ENCODE data around the gene CYP4F22.

CYP4F22 gene

GRCh38 chr19:15508035-15508710 is at the start of gene CYP4F22:
Gene CYP4F22 (plus strand): TSS chr19:15508525. CDS start chr19:15525337, 16,812 bp downstream.
- TF ChIP-seq, protein P1, sequence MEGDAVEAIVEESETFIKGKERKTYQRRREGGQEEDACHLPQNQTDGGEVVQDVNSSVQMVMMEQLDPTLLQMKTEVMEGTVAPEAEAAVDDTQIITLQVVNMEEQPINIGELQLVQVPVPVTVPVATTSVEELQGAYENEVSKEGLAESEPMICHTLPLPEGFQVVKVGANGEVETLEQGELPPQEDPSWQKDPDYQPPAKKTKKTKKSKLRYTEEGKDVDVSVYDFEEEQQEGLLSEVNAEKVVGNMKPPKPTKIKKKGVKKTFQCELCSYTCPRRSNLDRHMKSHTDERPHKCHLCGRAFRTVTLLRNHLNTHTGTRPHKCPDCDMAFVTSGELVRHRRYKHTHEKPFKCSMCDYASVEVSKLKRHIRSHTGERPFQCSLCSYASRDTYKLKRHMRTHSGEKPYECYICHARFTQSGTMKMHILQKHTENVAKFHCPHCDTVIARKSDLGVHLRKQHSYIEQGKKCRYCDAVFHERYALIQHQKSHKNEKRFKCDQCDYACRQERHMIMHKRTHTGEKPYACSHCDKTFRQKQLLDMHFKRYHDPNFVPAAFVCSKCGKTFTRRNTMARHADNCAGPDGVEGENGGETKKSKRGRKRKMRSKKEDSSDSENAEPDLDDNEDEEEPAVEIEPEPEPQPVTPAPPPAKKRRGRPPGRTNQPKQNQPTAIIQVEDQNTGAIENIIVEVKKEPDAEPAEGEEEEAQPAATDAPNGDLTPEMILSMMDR (IDR thresholded peaks at IDR 0.05; ENCODE audit: low read depth, low read length): no peak
- DNase-seq (ENCODE audit: extremely low read depth, low read depth): no peak

GRCh38 chr19:15461694-15462093 is 46.6 kb upstream of the CYP4F22 start:
- no peak for DNase-seq (ENCODE audit: extremely low read depth, low read depth)
- TF ChIP-seq, protein P1 (IDR thresholded peaks at IDR 0.05; ENCODE audit: low read depth, low read length): no peak

DNA sequence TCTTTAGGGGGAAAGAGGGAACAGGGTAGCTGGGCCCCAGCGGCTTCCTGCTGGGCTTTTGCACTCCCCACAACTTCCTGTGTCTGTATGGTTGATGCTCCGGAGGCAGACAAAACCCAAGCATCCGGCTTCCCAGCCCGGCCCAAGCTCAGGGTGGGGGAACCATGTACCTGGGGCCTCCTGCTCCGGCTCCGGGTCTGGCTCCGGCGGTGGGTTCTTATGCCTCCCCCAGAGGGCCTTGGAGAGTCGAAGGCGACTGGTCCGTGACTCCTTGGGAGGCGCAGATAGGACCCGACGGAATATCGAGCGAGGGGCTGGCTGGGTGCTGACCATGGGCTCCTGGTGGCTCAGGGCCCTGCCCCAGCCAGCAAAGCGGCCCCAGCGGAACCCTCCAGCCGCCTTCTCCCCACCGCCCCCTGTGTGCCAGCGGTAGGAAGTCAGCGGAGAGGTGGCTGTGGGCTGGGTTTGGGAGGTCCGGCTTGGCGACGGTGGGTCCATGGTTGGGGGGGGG is 44.4 kb upstream of the CYP4F22 start:
- TF ChIP-seq, protein P1 (IDR thresholded peaks at IDR 0.05; ENCODE audit: low read depth, low read length): no peak
- DNase-seq (ENCODE audit: extremely low read depth, low read depth): no peak

DNA sequence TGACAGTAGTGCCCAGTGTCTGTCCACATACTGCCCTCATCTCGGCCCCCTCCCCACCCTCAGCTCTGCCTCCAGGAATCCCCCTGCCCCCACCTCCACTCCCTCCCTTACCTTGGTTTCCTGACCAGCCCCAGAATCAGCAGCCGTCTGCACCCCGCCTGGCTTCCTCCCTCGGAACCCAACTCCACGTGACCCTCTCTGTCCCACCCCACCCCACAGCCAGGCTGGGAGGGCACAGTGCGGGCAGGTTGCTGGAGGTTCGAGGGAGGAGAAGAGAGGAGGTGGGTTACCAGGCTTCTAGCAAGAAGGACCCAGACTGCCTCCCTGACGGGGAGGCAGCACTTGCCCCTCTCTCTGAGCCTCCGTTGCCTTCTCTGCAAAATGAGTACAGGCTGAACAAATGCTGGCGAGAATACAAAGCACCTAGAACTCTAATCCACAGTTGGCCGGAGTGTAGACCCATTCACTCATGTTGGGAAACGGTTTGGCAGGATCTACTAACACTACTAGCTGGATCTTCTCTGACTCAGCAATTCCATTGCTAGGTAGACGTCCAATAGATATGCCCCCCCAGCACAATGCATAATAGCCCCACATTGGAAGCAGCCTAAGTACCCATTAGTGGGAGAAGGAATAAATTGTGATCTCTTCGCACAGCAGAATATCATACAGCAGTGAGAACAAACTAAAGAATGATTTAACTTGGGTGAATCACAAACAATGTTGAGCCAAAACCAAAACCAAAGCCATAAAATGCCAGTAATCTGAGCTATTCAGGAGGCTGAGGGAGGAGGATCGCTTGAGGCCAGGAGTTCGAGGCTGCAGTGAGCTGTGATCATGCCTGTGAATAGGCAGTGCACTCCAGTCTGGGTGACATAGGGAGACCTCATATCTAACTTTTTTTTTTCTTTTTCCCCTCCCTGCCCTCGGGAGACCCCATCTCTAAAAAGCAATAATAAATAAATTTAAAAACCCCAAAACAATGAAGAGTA is 43.6 kb upstream of the CYP4F22 start, which contains the start of gene RASAL3:
Gene RASAL3, minus strand, starts transcription at position 151 of the 992 bp plus-strand sequence. CDS start 186 bp downstream, outside the sequence.
- DNase-seq (ENCODE audit: extremely low read depth, low read depth): no peak
- TF ChIP-seq, protein P1 (IDR thresholded peaks at IDR 0.05; ENCODE audit: low read depth, low read length): no peak

- TF ChIP-seq, protein P1 (IDR thresholded peaks at IDR 0.05; ENCODE audit: low read depth, low read length): no peak
- DNase-seq (ENCODE audit: extremely low read depth, low read depth): no peak
Observed at GRCh38 chr19:15466851-15467733, 41.2 kb upstream of the CYP4F22 start.

GRCh38 chr19:15467734-15468214 is 40.6 kb upstream of the CYP4F22 start:
- TF ChIP-seq, protein P1 (IDR thresholded peaks at IDR 0.05; ENCODE audit: low read depth, low read length): no peak
- DNase-seq (ENCODE audit: extremely low read depth, low read depth): no peak
